Stimulated activated naive B cell treated with anti-CD40 and anti-IgM and Interleukin-4, amounts not matched to agents 10 μg/mL and 1 μg/mL and 100 μg/mL, for 72 hours (primary cell): ENCODE measurements around the gene PRR33.
A peak's percentile ranks its signal among the peaks of the same experiment; 100 is the strongest.

Source experiments
- ATAC-seq, 2 donors: fragments of 150-1000 bp; cut with Tn5 transposase; replicated peaks; 2 replicates each; pipeline ENCODE4 v1.10.0; 2021; ENCODE audit warnings: moderate library complexity in 1 of 2
- DNase-seq: peaks from one replicate; pipeline ENCODE4 v3.0.0; 2021
- H3K27ac Mint-ChIP-seq: one replicate; pipeline ENCODE4 v1.8.0; 2022; ENCODE audit warnings: mild to moderate bottlenecking, mixed read lengths
- H3K27me3 Mint-ChIP-seq, 2 donors: one replicate each; pipeline ENCODE4 v1.8.0; 2022; ENCODE audit warnings: mixed read lengths in 2 of 2
- H3K36me3 Mint-ChIP-seq, 2 donors: one replicate each; pipeline ENCODE4 v1.8.0; 2022; ENCODE audit warnings: mixed read lengths in 2 of 2, mild to moderate bottlenecking in 1 of 2
- H3K4me1 Mint-ChIP-seq, 2 donors: one replicate each; pipeline ENCODE4 v1.8.0; 2022; ENCODE audit warnings: mixed read lengths in 2 of 2, mild to moderate bottlenecking in 1 of 2
- H3K4me3 Mint-ChIP-seq, 2 donors: one replicate each; pipeline ENCODE4 v1.8.0; 2022; ENCODE audit warnings: mild to moderate bottlenecking in 2 of 2, mixed read lengths in 2 of 2, moderate library complexity in 1 of 2
- H3K9me3 Mint-ChIP-seq, 2 donors: one replicate each; pipeline ENCODE4 v1.8.0; 2022; ENCODE audit warnings: mixed read lengths in 2 of 2, mild to moderate bottlenecking in 1 of 2

PRR33 gene

DNA sequence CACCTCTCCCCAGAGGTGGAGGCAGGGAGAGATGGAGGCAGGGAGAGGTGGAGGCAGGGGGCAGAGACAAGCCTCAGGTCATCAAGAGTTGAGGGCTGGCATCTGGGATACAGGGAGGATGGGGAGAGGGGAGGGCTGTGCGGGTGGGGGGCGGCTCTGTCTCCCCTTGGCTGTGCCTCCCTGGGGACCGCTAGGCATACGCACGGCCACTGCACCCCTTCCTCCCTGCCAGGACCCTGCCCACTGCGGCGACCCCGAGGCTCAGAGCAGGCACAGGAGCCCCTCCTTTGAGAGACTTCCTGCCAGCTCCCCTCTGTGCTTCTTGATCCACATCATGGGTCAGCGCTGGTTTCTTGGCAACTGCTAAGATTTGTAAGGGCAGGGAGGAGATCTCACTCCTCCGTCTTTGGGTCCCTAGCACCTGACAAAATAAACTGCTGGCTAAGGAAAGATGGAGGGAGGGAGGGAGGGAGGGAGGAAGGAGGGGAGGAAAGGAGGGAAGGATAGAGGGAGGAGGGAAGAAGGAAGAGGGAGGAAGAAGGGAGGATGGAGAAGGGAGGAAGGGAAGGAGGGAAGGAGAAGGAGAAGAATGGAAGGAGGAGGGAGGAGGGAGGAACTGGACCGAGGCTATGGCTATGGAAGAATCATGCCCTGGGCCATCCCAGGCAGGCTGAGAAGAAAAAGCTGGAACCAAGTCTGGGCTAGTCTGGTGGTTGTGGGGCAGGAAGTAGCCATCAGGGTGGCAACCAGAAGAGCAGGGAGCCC, 18.5 kb downstream of the PRR33 start:
- Mint-ChIP-seq H3K27ac (peak overlapping the region; percentile 59), H3K9me3 (no peaks in the 10 kb centered on the region), H3K27me3 (no peaks in the 10 kb centered on the region), H3K4me3 (no peak overlapping the region), H3K4me1 (peaks cover 53 to 85% of the 10 kb centered on the region in 2 donors), H3K36me3 (peaks cover 22 to 46% of the 10 kb centered on the region in 2 donors)
- ATAC-seq: no peak
- no peak for DNase-seq

DNA sequence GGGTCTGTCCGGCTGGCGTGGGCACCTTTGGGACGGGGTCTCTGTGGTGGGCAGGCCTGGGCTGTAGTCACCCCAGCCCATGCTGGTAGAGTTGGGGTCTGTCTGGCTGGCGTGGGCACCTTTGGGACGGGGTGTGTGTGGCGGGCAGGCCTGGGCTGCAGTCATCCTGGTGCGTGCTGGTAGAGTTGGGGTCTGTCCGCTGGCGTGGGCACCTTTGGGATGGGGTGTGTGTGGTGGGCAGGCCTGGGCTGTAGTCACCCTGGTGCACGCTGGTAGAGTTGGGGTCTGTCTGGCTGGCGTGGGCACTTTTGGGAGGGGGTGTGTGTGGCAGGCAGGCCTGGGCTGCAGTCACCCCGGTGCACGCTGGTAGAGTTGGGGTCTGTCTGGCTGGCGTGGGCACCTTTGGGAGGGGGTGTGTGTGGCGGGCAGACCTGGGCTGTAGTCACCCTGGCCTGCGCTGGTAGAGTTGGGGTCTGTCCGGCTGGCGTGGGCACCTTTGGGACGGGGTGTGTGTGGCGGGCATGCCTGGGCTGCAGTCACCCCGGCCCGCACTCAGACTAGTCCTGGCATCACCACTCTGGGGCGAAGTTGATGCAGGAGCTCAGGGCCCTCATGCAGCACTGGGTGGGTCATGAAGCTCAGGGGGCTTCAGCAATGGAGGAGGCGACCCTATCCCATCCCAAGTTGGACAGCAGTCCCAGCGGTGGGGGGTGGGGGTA, 19.3 kb downstream of the PRR33 start:
- peak overlapping the region; percentile 73 for H3K27ac Mint-ChIP-seq
- peaks cover 20 to 47% of the 10 kb centered on the region in 2 donors for H3K36me3 Mint-ChIP-seq
- DNase-seq: no peak
- peaks cover 52 to 84% of the 10 kb centered on the region in 2 donors for H3K4me1 Mint-ChIP-seq
- H3K9me3 Mint-ChIP-seq: no peaks in the 10 kb centered on the region
- H3K4me3 Mint-ChIP-seq: no peak overlapping the region
- H3K27me3 Mint-ChIP-seq: no peaks in the 10 kb centered on the region
- no peak for ATAC-seq

DNA sequence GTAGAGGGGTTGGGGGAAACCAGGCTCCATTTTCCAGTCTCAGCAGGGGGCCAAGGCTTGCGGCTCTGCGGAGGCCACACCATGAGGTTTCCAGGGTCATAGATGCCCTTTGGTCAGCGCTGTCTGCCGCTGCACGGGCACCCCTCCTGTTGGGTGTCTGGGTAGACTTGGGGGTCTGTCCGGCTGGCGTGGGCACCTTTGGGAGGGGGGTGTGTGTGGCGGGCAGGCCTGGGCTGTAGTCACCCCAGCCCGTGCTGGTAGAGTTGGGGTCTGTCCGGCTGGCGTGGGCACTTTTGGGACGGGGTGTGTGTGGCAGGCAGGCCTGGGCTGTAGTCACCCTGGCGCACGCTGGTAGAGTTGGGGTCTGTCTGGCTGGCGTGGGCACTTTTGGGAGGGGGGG, 20.2 kb downstream of the PRR33 start:
- H3K36me3 Mint-ChIP-seq: peaks cover 23 to 47% of the 10 kb centered on the region in 2 donors
- H3K9me3 Mint-ChIP-seq: no peaks in the 10 kb centered on the region
- H3K4me1 Mint-ChIP-seq: peaks cover 56 to 88% of the 10 kb centered on the region in 2 donors
- no peaks in the 10 kb centered on the region for H3K27me3 Mint-ChIP-seq
- DNase-seq: no peak
- peak overlapping the region; percentile 73 for H3K27ac Mint-ChIP-seq
- no peak overlapping the region for H3K4me3 Mint-ChIP-seq
- ATAC-seq: no peak

DNA sequence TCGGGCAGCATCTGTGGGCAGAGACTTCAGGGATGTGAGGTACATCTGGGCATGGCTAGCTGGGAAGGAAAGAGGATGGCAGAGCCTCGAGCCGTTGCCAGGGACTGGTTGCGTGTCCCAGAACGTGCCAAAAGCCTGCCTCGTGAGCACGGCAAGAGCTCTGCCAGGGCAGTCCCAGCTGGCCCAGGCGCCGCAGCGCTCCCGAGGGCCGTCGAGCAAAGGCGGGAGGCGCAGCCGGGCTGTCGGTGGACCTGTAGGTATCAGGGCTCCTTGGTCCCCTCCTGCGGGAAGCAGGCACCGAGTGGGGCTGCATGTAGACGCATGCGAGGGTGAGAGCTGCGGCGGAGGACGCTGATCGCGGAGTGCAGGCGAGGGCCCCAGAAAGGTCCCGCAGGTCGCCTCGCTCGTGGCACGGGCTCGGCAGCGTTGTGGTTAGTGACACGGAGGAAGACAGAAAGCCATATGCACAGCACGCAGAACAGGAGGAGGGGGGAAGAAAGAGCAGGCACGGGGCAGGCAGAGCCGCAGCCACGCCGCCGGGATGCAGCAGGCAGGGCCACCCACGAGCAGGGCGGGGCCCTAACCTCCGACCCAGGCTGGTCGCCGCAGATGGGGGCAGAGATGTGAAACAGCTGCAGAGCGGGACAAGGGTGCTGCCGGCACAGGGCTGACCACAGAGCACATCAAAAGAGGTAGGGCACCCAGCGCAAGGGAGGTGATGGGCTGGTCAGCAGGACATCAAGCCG, 20.8 kb downstream of the PRR33 start:
- peaks cover 26 to 51% of the 10 kb centered on the region in 2 donors for H3K36me3 Mint-ChIP-seq
- H3K27ac Mint-ChIP-seq: peak overlapping the region; percentile 33
- H3K27me3 Mint-ChIP-seq: no peaks in the 10 kb centered on the region
- peak overlapping the region in 1 of 2 donors; percentile 37 for H3K4me3 Mint-ChIP-seq
- H3K9me3 Mint-ChIP-seq: no peaks in the 10 kb centered on the region
- no peak for ATAC-seq
- H3K4me1 Mint-ChIP-seq: peaks cover 59 to 88% of the 10 kb centered on the region in 2 donors
- no peak for DNase-seq

DNA sequence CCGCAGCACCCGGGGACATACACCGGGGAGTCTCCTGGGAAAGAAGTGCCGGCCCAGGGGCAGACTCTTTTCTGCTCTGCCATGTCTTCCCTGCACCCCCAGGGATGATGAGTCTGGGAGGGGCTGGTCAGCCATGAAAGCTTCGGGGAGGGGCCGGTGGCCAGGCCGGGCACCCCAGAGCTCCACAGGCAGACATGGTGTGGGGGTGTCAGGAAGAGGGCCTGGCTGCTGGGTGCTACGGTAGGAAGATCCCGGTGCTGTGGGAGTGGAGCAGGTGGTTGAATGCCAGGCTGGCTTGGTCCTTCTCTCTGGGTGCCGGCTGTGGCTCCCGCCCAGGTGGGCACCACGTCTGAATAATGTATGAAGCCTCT, 21.4 kb downstream of the PRR33 start:
- ATAC-seq (no peak), DNase-seq (no peak)
- H3K36me3 Mint-ChIP-seq: peaks cover 30 to 54% of the 10 kb centered on the region in 2 donors
- H3K9me3 Mint-ChIP-seq: no peaks in the 10 kb centered on the region
- H3K4me3 Mint-ChIP-seq: peak overlapping the region in 1 of 2 donors; percentile 37
- H3K27ac Mint-ChIP-seq: peak overlapping the region; percentile 20
- H3K27me3 Mint-ChIP-seq: no peaks in the 10 kb centered on the region
- H3K4me1 Mint-ChIP-seq: peaks cover 63 to 88% of the 10 kb centered on the region in 2 donors

DNA sequence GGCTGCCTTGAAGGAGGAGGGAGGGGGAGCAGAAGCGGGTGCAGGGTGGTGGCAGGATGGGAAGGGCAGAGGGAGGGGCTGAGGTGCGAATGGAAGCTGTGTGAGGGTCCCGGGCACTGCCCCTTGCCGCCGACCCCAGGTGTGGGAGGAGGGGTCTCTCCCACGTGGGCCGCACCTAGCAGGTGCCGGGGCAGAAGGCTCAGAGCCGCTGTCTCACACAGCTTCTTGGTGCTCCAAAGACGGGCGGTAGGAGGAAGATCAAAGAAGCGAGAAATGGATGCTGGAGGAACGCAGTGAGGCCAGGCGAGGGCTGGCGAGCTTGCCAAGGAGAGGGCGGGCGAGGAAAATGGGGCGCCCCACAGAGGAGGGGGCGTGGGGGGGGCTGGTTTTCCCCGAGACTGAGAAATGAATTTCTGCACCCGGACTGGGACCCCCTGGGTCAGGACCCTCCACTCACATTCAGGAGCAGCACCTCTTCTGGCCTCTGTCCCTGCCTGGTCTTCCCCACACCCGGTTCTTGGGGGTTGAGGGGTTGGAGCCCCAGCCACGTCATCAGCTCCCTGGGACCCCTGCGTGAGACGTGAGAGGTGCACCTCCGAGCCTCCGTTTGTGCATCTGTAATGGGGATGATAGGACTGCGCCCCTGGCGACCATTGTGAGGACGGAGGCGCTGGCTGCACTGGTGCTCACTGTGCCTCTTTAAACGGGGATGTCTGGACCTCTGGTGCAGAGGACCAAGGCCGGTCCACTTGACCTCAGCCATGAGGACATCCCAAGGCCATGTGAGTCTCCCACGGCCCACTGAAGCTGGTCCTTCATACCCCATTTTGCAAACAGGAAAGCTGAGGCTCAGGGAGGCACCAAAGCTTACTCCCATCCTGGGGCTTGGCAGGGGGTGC, 22.0 kb downstream of the PRR33 start:
- Mint-ChIP-seq H3K4me1 (peaks cover 64 to 89% of the 10 kb centered on the region in 2 donors), H3K4me3 (no peak overlapping the region), H3K27me3 (no peaks in the 10 kb centered on the region), H3K36me3 (peaks cover 31 to 54% of the 10 kb centered on the region in 2 donors), H3K27ac (peak overlapping the region; percentile 59), H3K9me3 (no peaks in the 10 kb centered on the region)
- ATAC-seq: no peak
- DNase-seq: no peak

DNA sequence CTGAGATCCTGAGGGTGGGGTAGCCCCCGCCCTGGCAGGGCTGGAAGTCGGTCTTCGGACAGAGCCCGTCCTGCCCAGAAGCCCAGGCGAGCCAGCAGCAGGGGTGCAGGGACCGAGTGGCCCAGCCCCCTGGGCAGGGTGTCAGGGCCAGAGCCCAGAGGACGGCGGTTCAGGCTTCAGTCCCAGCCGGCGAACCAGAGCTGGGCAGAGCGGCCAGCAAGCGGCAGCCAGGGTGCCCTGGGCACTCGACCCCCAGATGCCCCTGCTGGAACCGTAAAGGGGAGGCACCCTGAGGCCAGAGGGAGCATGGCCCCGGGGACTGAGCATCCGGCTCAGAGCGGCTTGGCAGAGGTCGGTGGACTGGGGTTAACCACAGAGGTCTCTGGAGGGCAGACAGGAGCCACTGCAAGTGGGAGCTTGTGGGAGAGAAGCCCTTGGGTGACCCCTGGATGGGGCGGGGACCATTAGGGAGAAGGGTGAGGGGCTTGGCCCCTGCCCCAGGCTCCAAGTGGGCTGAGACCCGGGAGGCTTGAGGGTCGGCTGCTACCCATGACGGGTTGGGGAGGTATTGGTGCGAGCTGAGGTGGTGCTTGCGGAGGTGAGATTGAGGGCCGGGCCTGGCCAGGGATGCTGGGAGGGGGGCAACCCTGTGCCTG, 22.9 kb downstream of the PRR33 start:
- ATAC-seq (peak; percentile 59 to 65), DNase-seq (no peak)
- Mint-ChIP-seq H3K4me3 (no peak overlapping the region), H3K36me3 (peaks cover 33 to 54% of the 10 kb centered on the region in 2 donors), H3K27me3 (no peaks in the 10 kb centered on the region), H3K4me1 (peaks cover 66 to 90% of the 10 kb centered on the region in 2 donors), H3K27ac (peak overlapping the region; percentile 33), H3K9me3 (no peaks in the 10 kb centered on the region)

DNA sequence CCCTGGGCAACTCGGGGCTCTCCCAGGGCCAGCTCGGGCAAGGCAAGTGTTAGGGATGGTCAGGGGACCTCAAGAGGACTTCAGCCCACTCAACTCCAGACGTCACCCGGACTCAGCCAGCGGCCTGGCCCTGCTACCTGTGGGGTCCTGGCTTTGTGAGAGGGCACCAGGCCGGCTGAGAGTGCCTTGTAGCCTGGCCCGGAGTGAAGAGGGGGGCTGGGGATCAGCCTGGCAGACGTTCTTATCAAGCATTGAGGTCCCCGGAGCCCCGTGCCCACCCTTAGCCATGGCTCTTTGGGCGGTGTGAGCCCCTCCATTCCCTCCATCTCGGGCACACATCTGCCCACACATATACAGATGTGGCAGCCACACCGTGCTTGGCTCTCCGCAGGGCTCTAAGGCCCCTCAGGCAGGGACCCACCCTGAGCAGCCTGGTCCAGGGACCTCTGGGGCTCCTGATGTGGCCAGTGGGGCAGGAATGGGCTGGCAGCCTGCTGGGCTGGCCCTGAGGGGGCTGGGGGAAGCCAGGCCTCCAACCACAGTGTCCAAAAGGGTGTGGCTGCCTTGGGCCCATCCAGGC, 23.5 kb downstream of the PRR33 start:
- H3K27ac Mint-ChIP-seq: peak overlapping the region; percentile 84
- H3K9me3 Mint-ChIP-seq: no peaks in the 10 kb centered on the region
- no peak overlapping the region for H3K4me3 Mint-ChIP-seq
- ATAC-seq (no peak), DNase-seq (no peak)
- H3K27me3 Mint-ChIP-seq: no peaks in the 10 kb centered on the region
- peaks cover 66 to 85% of the 10 kb centered on the region in 2 donors for H3K4me1 Mint-ChIP-seq
- peaks cover 34 to 51% of the 10 kb centered on the region in 2 donors for H3K36me3 Mint-ChIP-seq

DNA sequence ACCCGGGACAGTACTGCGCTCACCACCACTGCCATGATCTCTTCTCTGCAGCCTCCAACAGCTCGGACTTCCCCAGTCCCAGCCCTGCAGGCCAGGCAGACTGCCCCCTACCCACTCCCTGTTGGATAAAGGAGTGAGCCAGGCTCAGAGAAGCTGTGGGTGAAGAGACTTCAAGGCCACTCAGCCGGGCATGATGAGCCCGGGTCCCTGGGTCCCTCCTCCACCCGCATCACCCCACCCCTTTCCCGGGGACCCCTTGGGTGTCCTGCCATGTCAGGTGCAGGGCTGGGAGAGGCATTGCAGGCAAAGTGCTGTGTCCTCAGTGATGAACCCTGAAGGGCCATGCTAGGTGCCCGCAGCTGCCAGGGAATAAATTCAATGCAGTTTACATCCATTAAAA, 24.3 kb downstream of the PRR33 start:
- DNase-seq (no peak), ATAC-seq (no peak)
- Mint-ChIP-seq H3K4me3 (no peak overlapping the region), H3K36me3 (peaks cover 41 to 46% of the 10 kb centered on the region in 2 donors), H3K27me3 (no peaks in the 10 kb centered on the region), H3K4me1 (peaks cover 61 to 77% of the 10 kb centered on the region in 2 donors), H3K27ac (no peak overlapping the region), H3K9me3 (no peaks in the 10 kb centered on the region)

DNA sequence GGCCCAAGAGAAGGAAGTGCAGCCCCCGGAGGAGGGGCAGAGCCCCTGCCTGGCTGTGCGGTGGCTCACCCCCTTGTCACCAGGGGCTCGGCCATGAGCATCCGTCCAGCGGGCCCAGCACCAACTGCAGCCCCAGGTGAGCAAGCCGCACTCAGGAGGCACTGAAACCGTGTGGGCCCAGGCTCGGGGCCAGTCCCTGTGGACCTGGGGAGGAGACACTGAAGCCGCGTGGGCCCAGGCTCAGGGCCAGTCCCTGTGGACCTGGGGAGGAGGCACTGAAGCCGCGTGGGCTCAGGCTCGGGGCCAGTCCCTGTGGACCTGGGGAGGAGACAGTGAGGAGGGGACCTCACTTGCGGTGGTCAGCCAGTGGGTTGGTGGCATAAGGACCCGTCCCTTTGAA, 24.9 kb downstream of the PRR33 start:
- Mint-ChIP-seq H3K9me3 (no peaks in the 10 kb centered on the region), H3K27ac (no peak overlapping the region), H3K4me3 (no peak overlapping the region), H3K36me3 (peaks cover 40 to 42% of the 10 kb centered on the region in 2 donors), H3K4me1 (peaks cover 55 to 71% of the 10 kb centered on the region in 2 donors), H3K27me3 (no peaks in the 10 kb centered on the region)
- DNase-seq (no peak), ATAC-seq (no peak)

DNA sequence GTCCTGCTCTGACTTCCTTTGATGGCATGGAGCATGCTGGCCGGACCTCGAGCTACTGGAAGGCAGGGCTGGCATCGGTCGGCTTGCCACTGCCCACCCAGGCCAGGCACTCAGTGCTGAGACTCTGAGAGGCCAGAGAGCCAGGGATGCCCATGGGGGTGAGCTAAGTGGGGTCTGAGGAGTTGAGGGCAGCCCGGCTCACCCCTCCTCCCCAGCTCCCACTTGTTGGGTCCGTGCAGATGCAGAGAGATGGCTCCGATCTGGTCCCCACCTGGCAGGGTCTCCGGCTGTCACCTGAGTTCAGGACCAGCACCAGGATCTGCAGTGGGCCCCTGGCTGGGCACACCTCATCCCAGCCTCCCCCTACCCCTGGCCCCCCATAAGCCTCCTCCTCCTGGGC, 25.5 kb downstream of the PRR33 start:
- Mint-ChIP-seq H3K27me3 (no peaks in the 10 kb centered on the region), H3K27ac (no peak overlapping the region), H3K4me3 (no peak overlapping the region), H3K9me3 (no peaks in the 10 kb centered on the region), H3K4me1 (peaks cover 52 to 66% of the 10 kb centered on the region in 2 donors), H3K36me3 (peaks cover 38 to 40% of the 10 kb centered on the region in 2 donors)
- ATAC-seq (no peak), DNase-seq (no peak)

DNA sequence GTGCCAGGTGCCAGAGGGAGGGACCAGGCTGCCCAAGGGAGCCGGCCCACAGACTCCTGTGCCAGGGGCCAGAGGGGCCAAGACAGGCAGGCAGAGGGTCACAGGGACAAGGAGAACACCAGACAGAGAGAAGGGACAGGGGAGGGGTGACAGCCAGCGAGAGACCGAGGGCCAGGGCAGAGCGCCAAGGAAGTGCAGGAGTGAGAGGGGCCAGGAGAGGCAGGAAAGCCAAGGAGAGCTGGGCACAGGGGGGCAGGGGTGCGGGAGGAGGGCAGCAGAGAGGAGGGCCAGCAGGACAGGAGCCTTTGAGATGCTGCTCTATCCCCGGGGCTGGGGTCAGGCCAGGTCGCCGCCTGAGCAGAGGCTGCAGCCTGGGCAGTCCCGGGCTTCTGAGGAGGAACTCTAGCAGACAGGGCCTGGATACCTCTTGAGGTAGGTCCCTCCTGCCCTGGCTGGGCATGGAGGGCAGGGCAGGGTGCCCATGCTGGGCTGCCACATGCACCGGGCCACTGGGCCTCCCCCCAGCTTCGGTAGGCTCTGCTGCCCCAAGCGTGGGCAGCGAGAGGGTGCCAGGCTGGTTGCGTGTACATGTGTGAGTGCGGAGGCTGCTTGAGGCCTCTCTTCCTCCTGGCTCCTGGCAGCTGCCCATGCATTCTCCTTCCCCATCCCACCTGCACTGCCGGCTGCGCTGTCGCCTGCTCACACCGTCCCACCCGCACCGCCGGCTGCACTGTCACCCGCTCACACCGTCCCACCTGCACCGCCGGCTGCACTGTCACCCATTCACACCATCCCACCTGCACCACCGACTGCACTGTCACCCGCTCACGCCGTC, 26.6 kb downstream of the PRR33 start:
- Mint-ChIP-seq H3K9me3 (no peaks in the 10 kb centered on the region), H3K36me3 (peaks cover 26 to 33% of the 10 kb centered on the region in 2 donors), H3K27me3 (no peaks in the 10 kb centered on the region), H3K4me1 (peaks cover 41 to 54% of the 10 kb centered on the region in 2 donors), H3K4me3 (no peak overlapping the region), H3K27ac (no peak overlapping the region)
- DNase-seq (no peak), ATAC-seq (no peak)
